Measurements from ENCODE around the gene KANSL1.
"Not testable (repeated sequence)": the region's sequence is repeated elsewhere in the genome, so short reads cannot be mapped to it uniquely, and the experiment has no call there.

KANSL1 gene

GRCh38 chr17:46193151-46193625, at the start of gene KANSL1:
Gene KANSL1 (minus strand): TSS chr17:46193429. CDS start chr17:46172143, 21,286 bp downstream.
- DNase-seq = peak; percentile 51

- DNase-seq = not testable (repeated sequence)
These were observed 38.1 kb upstream of the KANSL1 start for GRCh38 chr17:46231359-46231758.

GRCh38 chr17:46225274-46225794, 32.1 kb upstream of the KANSL1 start:
- peak; percentile 48 for DNase-seq

- not testable (repeated sequence) for DNase-seq
These were observed 31.6 kb upstream of the KANSL1 start for GRCh38 chr17:46224864-46225263.

GRCh38 chr17:46223041-46223440, 29.8 kb upstream of the KANSL1 start:
- DNase-seq = not testable (repeated sequence)

- DNase-seq = no peak
These were observed 23.5 kb upstream of the KANSL1 start for GRCh38 chr17:46216682-46217081.

- no peak for DNase-seq
These were observed 19.6 kb upstream of the KANSL1 start for GRCh38 chr17:46212634-46213435.

GRCh38 chr17:46208997-46209396, 15.8 kb upstream of the KANSL1 start:
- no peak for DNase-seq

GRCh38 chr17:46205975-46206374, 12.7 kb upstream of the KANSL1 start:
- DNase-seq = no peak

GRCh38 chr17:46202424-46202823, 9.2 kb upstream of the KANSL1 start:
- no peak for DNase-seq

- DNase-seq = no peak
These were observed 8.3 kb upstream of the KANSL1 start for GRCh38 chr17:46201491-46201890.

GRCh38 chr17:46200197-46200596, 7.0 kb upstream of the KANSL1 start:
- DNase-seq = no peak

GRCh38 chr17:46199379-46199778, 6.2 kb upstream of the KANSL1 start:
- no peak for DNase-seq

- DNase-seq = no peak
These were observed 5.0 kb upstream of the KANSL1 start for GRCh38 chr17:46198233-46198632.

GRCh38 chr17:46197530-46197929, 4.3 kb upstream of the KANSL1 start:
- no peak for DNase-seq

GRCh38 chr17:46195939-46196716, 2.9 kb upstream of the KANSL1 start:
- DNase-seq = no peak

GRCh38 chr17:46195217-46195855, 2.1 kb upstream of the KANSL1 start:
- DNase-seq = no peak

GRCh38 chr17:46194393-46195216, 1.4 kb upstream of the KANSL1 start:
- DNase-seq = no peak

- peak; percentile 68 for DNase-seq
These were observed 580 bp upstream of the KANSL1 start for GRCh38 chr17:46193626-46194392.

GRCh38 chr17:46192439-46193150, 634 bp downstream of the KANSL1 start:
- DNase-seq = no peak

- no peak for DNase-seq
These were observed 1.1 kb downstream of the KANSL1 start for GRCh38 chr17:46192189-46192438.
